ENCODE data around the gene WNT11.

Gene WNT11

DNA sequence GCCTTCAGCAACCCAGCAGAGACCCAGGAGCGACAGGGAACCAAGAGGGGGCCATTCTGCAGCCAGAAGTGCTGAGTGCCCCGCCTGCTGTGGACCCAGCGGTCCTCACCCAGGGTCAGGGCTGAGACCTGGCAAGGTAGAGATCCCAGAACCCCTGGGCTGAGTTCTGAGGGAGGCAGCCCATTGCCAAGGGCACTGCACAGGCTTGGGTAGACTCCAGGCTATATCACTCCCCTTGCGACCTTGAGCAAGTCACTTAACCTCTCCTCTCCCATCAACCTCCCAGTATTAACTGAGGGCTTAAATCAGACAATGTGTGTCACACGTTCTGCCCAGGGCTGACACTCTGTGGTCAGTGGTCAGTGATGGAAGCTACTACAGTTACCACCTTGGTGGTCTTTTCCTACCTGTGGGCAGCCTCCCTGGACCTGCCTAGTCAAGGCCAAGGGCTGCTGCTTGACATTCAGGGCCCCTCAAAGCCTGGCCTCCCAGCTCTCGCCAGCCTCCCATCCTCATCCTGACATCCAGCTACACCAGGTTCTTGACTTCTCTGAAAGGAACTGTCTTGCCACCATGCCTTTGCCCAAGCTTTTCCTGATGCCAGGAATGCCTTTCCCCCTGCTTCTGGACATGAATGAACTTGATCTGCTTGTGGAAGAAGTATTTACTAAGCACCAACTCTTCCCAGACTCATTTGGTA is 8.2 kb downstream of the WNT11 start:
- Mint-ChIP-seq H3K4me1 (no peaks in the 10 kb centered on the region), H3K4me3 (no peak overlapping the region), H3K27me3 (peaks cover 15 to 35% of the 10 kb centered on the region in 2 donors), H3K9me3 (no peaks in the 10 kb centered on the region), H3K36me3 (no peaks in the 10 kb centered on the region), H3K27ac (peak overlapping the region; percentile 4)
- ATAC-seq (replicated peaks) (no peak), DNase-seq (no peak)

DNA sequence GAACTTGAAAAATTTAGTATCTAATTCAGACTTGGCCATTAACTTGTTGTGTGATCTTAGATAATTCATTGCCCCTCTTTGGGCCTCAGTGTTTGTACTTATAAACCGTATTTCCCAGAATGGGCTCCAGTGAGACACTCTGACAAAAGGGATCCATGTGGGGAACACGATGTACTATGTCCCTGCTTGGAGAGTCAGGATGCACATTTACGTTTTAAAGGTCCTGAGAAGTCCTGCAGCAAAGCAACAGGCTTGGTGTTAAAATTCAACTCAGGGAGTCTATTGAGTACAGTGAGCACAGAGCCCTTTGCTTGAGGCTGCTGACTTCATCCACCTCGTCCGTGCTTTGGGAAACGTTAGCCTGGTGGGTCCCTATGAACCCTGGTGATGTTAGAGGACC is 9.0 kb downstream of the WNT11 start:
- ATAC-seq (replicated peaks) (no peak), DNase-seq (no peak)
- H3K4me1 Mint-ChIP-seq = no peaks in the 10 kb centered on the region
- no peaks in the 10 kb centered on the region for H3K36me3 Mint-ChIP-seq
- H3K27ac Mint-ChIP-seq = no peak overlapping the region
- no peaks in the 10 kb centered on the region for H3K9me3 Mint-ChIP-seq
- H3K4me3 Mint-ChIP-seq = no peak overlapping the region
- peaks cover 11 to 28% of the 10 kb centered on the region in 2 donors for H3K27me3 Mint-ChIP-seq

DNA sequence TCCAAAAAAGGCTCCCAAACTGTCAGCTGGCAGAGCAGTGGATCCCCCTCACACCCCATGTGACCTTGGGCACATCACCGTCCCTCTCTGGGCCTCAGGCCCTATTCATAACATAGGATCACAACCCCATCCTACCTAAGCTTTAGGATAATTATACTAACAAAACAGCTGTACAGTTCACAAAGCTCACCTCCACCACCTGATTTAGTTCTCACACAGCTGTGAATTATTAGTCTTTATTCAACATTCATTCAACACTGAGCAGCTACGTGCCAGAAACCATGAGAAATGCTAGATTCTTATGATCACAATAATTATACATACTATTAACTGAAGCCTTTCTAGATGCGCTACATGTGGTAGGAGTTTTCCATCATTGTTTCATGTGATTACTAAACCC is 9.5 kb downstream of the WNT11 start:
- Mint-ChIP-seq H3K27ac (no peak overlapping the region), H3K9me3 (no peaks in the 10 kb centered on the region), H3K4me1 (no peaks in the 10 kb centered on the region), H3K27me3 (peaks cover 7 to 24% of the 10 kb centered on the region in 2 donors), H3K36me3 (no peaks in the 10 kb centered on the region), H3K4me3 (no peak overlapping the region)
- DNase-seq (no peak), ATAC-seq (replicated peaks) (no peak)

DNA sequence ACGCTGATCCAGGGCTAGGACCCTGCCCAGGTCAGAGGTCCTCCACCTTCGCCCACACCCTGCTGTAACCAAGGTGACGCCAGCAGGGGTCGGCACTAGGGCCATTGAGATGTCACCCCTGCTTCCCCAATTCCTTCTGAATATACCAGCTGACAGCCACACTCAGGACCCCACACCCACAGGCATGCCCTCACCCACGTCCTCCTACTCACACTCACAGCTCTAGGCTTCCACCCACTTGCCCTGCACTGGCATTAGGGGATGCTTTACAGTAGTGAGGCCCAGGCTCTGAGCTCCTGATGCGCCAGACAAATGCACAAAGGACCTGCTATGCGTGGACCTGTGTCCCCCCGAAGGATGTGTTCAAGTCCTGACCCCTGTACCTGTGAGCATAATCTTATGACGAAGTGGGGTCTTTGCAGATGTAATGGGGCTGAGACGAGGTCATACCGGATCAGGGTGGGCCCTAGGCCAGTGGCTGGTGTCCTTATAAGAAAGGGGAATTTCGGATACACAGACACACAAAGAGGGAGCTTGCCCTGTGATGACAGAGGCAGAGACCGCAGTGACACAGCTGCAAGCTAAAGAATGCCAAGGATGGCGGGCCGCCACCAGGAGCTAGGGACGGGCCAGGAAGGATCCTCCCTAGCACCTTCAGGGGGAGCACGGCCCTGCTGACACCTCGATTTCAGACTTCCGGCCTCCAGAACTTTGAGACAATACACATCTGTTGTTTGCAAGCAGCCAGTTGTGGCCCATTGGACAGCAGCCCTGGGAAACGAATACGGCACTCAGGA is 11.2 kb downstream of the WNT11 start:
- H3K9me3 Mint-ChIP-seq = no peaks in the 10 kb centered on the region
- peaks cover 6 to 13% of the 10 kb centered on the region in 2 donors for H3K27me3 Mint-ChIP-seq
- DNase-seq = no peak
- H3K36me3 Mint-ChIP-seq = no peaks in the 10 kb centered on the region
- no peak overlapping the region for H3K4me3 Mint-ChIP-seq
- no peak overlapping the region for H3K27ac Mint-ChIP-seq
- H3K4me1 Mint-ChIP-seq = no peaks in the 10 kb centered on the region
- no peak for ATAC-seq (replicated peaks)

DNA sequence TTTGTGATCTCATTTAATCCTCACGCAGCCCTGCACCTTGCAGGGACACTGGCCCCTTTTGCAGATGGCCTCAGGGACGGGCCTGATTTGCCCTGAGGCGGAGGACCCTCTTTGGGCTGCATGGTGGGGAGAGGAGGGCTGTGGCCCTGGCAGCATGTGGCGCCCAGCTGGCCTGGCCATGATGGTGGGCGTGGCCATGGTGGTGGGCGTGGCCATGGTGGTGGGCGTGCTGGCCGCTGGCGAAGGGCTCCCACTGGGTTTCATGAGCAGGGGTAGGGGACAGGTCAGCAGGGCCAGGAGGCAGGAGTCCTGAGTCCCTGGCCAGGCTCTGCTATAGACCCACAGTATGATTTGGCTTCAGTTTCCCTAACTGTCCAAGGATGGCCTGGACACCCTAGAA is 13.1 kb downstream of the WNT11 start:
- Mint-ChIP-seq H3K27me3 (peaks cover 2 to 8% of the 10 kb centered on the region in 2 donors), H3K27ac (no peak overlapping the region), H3K4me1 (no peaks in the 10 kb centered on the region), H3K36me3 (no peaks in the 10 kb centered on the region), H3K4me3 (no peak overlapping the region), H3K9me3 (no peaks in the 10 kb centered on the region)
- DNase-seq = no peak
- no peak for ATAC-seq (replicated peaks)

DNA sequence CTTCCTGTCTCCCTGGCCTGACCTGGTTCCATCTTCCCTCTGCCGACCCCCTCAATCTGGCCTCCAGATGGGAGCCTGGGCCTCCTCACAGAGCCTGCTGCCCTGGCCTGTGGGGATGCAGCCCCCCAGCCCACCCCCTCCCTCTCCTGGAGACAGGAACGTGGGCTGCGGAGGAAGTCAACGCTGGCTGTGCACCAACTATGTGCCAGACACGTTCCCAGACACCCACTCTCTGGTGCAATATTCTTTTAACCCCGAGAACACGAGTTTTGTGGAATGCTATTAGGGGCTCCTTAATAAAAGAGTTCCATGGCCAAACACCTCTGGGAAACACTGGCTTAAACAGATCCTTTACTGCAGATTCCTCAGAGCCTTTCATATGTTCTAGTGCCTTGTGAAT is 15.9 kb downstream of the WNT11 start:
- peaks cover 0 to 6% of the 10 kb centered on the region in 2 donors for H3K27me3 Mint-ChIP-seq
- no peaks in the 10 kb centered on the region for H3K4me1 Mint-ChIP-seq
- no peak overlapping the region for H3K27ac Mint-ChIP-seq
- no peak for DNase-seq
- no peak overlapping the region for H3K4me3 Mint-ChIP-seq
- H3K9me3 Mint-ChIP-seq = no peaks in the 10 kb centered on the region
- no peak for ATAC-seq (replicated peaks)
- H3K36me3 Mint-ChIP-seq = no peaks in the 10 kb centered on the region

DNA sequence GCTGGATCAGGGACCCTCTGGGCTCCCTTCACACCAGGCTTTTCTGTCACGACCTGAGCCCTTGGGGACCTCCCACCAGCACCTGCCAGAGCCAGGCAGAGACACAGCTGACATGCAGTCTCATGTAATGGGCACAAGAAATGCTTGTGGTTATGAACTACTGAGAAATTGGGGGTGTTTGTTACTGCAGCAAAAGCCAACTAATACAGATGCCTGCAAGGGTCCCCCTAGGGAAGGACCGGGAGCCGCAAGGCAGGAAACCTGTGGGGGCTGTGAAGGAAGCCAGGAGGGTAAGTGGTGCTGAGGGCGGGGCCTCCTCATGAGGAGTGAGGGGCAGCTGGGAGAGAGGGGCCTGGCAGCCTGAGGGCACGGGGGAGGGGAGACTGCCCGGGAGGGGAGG is 16.6 kb downstream of the WNT11 start:
- H3K4me3 Mint-ChIP-seq = no peak overlapping the region
- ATAC-seq (replicated peaks) (no peak), DNase-seq (no peak)
- H3K9me3 Mint-ChIP-seq = no peaks in the 10 kb centered on the region
- no peak overlapping the region for H3K27ac Mint-ChIP-seq
- H3K4me1 Mint-ChIP-seq = no peaks in the 10 kb centered on the region
- H3K27me3 Mint-ChIP-seq = peaks cover 0 to 10% of the 10 kb centered on the region in 2 donors
- no peaks in the 10 kb centered on the region for H3K36me3 Mint-ChIP-seq

DNA sequence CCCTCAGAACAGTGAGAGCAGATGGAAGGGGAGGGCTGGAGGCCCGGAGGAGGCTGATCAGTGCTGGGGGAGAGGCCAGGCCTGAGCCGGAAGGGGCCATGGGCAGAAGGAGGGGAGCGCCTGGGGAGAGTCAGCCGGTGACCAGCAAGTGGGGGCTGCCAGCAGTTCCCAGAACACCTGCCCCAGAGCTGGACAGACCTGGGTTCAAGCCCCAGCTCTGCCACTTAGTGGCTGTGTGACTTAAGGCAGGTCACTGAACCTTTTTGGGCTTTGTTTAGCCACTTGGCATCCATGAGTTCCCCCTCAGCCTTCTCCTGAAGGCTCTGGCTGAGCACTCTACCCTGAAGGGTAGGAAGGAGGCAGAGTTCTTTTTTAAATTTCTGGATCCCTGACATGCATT is 17.4 kb downstream of the WNT11 start:
- DNase-seq (no peak), ATAC-seq (replicated peaks) (no peak)
- H3K27me3 Mint-ChIP-seq = peaks cover 7 to 13% of the 10 kb centered on the region in 2 donors
- H3K27ac Mint-ChIP-seq = no peak overlapping the region
- no peaks in the 10 kb centered on the region for H3K9me3 Mint-ChIP-seq
- H3K36me3 Mint-ChIP-seq = no peaks in the 10 kb centered on the region
- no peaks in the 10 kb centered on the region for H3K4me1 Mint-ChIP-seq
- H3K4me3 Mint-ChIP-seq = no peak overlapping the region

DNA sequence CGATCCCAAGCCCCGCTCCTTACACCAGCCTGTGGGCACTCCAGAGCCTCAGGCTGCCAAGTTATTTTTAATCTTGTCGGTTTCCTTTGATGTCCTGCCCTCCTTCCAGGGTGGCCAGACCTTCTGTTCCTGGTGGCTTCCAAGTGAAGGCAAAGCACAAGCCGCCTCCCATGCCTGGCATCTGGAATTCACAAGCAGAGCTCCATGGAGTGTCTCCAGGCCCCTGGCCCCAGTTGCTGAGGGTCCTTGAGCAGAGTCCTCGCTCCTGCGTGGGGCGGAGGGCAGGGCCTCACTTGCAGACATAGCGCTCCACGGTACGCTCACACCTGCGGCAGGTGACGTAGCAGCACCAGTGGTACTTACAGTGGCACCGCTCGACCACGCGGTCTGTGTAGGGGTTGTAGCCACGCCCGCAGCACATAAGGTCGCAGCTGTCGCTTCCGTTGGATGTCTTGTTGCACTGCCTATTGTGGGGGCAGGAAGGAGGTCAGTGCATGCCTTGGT is 19.5 kb downstream of the WNT11 start:
- Mint-ChIP-seq H3K9me3 (no peaks in the 10 kb centered on the region), H3K27me3 (peaks cover 7 to 13% of the 10 kb centered on the region in 2 donors), H3K27ac (no peak overlapping the region), H3K36me3 (no peaks in the 10 kb centered on the region), H3K4me1 (no peaks in the 10 kb centered on the region), H3K4me3 (no peak overlapping the region)
- ATAC-seq (replicated peaks) (no peak), DNase-seq (no peak)

DNA sequence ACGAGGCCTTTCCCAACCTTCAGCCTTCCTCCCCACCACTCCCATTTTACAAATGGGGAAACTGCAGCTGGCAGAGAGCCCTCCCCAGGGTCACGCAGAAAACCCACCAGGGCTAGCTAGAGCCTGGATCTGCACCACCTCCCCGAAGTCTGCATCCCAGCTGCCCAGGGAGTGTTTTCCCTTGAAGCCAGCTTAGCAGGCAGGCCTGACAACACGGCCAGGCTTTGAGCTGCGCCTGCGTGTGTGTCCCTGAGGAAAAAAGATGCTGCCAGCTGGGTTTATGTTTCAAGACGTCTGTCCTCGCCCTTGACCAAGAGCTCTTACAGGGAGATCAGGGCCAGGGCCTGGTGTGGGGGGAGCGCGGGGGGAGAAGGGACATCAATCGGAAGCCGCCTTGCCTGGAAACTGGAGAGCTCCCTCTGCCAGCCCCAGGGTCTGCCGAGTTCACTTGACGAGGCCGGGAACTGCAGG is 20.3 kb downstream of the WNT11 start:
- H3K4me1 Mint-ChIP-seq = no peaks in the 10 kb centered on the region

DNA sequence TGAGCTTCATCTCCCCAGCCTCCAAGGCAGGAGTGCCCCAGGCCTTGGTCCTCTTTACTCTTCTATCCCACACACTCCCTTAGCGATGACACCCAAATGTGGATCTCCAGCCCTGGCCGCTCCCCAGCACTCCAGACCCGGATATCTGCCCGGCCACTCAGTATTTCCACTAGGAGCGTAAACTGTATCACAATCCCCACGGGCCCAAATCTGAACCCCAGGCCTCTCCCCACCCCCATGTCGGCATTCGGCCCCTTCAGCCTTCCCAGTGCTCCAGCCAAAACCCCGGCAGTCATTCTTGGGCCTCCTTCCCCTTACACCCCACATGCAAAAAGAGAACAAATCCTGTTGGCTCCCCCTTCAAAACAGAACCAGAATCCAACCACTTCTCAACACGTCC is 20.8 kb downstream of the WNT11 start:
- H3K9me3 Mint-ChIP-seq = no peaks in the 10 kb centered on the region
- H3K36me3 Mint-ChIP-seq = no peaks in the 10 kb centered on the region
- no peaks in the 10 kb centered on the region for H3K4me1 Mint-ChIP-seq
- peak overlapping the region; percentile 32 for H3K27ac Mint-ChIP-seq
- peaks cover 7 to 13% of the 10 kb centered on the region in 2 donors for H3K27me3 Mint-ChIP-seq
- DNase-seq (no peak), ATAC-seq (replicated peaks) (no peak)
- no peak overlapping the region for H3K4me3 Mint-ChIP-seq

More for the DNA sequence above, 20.3 kb downstream of the WNT11 start:
- ATAC-seq (replicated peaks) = no peak
- DNase-seq = no peak
- Mint-ChIP-seq H3K9me3 (no peaks in the 10 kb centered on the region), H3K27ac (no peak overlapping the region), H3K36me3 (no peaks in the 10 kb centered on the region), H3K27me3 (peaks cover 7 to 13% of the 10 kb centered on the region in 2 donors), H3K4me3 (no peak overlapping the region)

DNA sequence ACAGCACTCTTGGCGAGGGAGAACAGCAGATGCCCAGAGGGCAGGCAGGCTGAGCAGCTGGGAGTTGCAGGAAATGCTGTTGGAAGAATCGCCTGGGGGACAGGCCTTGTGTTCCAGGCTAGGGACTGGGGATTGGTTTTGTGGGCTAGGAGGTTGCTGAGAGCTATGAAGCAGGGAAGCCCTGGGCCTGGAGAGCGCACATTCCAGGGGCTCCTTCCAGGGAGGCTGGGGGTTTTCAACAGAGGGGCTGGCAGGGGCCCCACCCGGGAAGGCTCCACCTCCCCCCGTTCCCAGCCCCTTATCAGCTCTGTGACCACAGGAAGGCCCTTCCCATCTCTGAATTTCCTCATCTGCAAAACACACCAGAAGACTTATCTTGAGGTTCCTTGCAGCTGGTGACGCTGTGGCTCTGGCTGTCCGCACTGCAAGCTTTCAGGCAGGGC is 21.7 kb downstream of the WNT11 start:
- Mint-ChIP-seq H3K4me3 (no peak overlapping the region), H3K27ac (peak overlapping the region; percentile 37), H3K27me3 (peaks cover 7 to 13% of the 10 kb centered on the region in 2 donors), H3K9me3 (no peaks in the 10 kb centered on the region), H3K4me1 (no peaks in the 10 kb centered on the region), H3K36me3 (no peaks in the 10 kb centered on the region)
- DNase-seq (no peak), ATAC-seq (replicated peaks) (no peak)

DNA sequence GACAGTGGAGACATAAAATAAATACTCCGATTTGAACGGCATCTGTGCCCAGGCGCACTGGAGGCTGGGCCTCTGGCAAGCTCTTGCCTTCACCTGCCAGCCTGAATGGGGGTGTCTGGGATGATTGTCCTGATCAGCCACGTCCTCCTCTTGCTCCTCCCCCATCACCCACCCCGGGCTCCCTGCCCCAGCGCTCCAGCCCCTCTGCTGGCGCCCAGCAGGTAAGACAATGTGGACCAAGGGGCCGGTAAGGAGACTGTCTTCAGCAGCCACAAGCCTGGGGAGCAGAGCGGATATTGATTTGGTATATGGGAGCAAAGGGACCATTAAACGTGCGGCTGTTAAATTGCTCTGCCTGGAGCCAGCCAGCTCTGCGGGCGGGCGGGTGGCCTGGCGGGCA is 24.9 kb downstream of the WNT11 start:
- H3K4me1 Mint-ChIP-seq = peaks cover 0 to 2% of the 10 kb centered on the region in 2 donors
- H3K27me3 Mint-ChIP-seq = peaks cover 7 to 13% of the 10 kb centered on the region in 2 donors
- H3K36me3 Mint-ChIP-seq = no peaks in the 10 kb centered on the region
- no peak overlapping the region for H3K27ac Mint-ChIP-seq
- no peak overlapping the region for H3K4me3 Mint-ChIP-seq
- DNase-seq (no peak), ATAC-seq (replicated peaks) (no peak)
- H3K9me3 Mint-ChIP-seq = no peaks in the 10 kb centered on the region

DNA sequence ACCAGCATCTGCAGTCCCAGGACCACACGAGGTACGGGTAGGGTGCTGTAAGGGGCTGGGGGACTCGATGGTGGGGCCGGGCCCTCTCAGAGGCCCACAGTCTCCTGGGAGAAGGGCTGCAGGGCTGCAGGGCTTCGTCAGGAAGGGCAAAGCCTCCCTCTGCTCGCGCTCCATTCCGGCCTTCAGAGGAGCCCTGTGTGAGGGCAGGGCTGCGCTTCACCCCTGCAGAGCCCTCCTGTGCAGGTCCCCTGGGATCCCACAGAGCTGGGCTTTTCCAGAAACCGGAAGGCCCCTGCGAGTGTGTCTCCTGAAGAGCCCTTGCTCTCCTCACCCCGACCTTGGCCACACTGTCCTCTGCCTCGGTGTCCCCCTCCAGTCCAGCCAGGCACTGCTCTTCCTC is 27.2 kb downstream of the WNT11 start:
- peaks cover 2 to 9% of the 10 kb centered on the region in 2 donors for H3K27me3 Mint-ChIP-seq
- no peaks in the 10 kb centered on the region for H3K36me3 Mint-ChIP-seq
- DNase-seq = no peak
- no peak for ATAC-seq (replicated peaks)
- H3K27ac Mint-ChIP-seq = no peak overlapping the region
- H3K4me1 Mint-ChIP-seq = peaks cover 3 to 8% of the 10 kb centered on the region in 2 donors
- H3K4me3 Mint-ChIP-seq = no peak overlapping the region
- H3K9me3 Mint-ChIP-seq = no peaks in the 10 kb centered on the region

DNA sequence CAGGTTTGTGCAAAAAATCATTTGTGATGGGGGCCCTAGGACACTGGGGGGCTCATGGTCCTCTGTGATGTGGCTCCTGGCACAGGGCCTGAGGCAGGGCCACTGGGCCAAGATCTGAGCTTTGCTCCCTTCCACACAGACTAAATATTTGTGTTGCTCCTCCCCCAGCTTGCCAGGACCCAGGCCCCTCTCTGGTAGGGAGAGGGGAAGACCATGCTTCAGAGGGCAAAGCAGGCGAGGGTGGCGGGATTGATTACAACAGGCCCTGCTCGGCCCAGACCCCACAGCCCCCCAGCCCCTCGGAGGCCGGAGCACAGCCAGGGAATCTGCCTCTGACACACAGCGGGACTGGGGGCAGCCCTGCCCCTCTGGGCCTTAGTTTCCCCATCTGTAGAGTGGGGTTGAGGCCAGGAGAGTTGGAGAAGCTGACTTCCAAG is 29.0 kb downstream of the WNT11 start:
- H3K4me1 Mint-ChIP-seq = peaks cover 3 to 8% of the 10 kb centered on the region in 2 donors
- no peak for DNase-seq
- H3K9me3 Mint-ChIP-seq = no peaks in the 10 kb centered on the region

More for the DNA sequence above, 29.0 kb downstream of the WNT11 start:
- no peak for ATAC-seq (replicated peaks)
- peaks cover 0 to 7% of the 10 kb centered on the region in 2 donors for H3K27me3 Mint-ChIP-seq
- H3K4me3 Mint-ChIP-seq = no peak overlapping the region
- H3K27ac Mint-ChIP-seq = no peak overlapping the region
- no peaks in the 10 kb centered on the region for H3K36me3 Mint-ChIP-seq

Measured in stimulated activated naive B cell treated with anti-CD40 and anti-IgM and Interleukin-4, amounts not matched to agents 10 μg/mL and 1 μg/mL and 100 μg/mL, for 72 hours (primary cell).